T follicular helper cell (primary cell): ENCODE data around the gene MAP7.
"Not testable (repeated sequence)": the region's sequence is repeated elsewhere in the genome, so short reads cannot be mapped to it uniquely, and the experiment has no call there.

Source experiments
- DNase-seq: peaks from one replicate; pipeline ENCODE4 v3.0.0-alpha.2; 2020; ENCODE audit warnings: low read depth

MAP7 gene

DNA sequence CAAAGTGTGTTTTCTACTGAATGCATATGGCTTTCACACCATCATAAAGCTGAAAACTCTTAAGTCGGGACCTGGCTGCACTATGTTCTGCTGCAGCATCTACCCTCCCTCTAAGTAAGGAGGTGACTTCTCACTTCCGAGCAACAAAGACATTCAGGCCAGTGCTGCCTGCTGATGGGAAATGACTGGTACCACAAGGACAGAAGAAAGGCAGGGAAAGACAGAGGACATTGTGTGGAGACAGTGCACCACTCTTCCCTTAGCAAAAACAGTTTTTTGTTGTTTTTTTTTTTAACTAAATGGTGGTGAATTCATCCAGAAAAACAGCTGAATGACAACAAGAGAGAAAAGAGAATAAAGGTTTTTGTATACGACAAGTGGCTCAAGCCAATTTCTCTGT is 81.5 kb downstream of the MAP7 start:
- no peak for DNase-seq

GRCh38 chr6:136467186-136467585 is 83.0 kb downstream of the MAP7 start:
- DNase-seq, result no peak

- DNase-seq, result no peak
Measured at GRCh38 chr6:136466777-136467176, 83.4 kb downstream of the MAP7 start.

DNA sequence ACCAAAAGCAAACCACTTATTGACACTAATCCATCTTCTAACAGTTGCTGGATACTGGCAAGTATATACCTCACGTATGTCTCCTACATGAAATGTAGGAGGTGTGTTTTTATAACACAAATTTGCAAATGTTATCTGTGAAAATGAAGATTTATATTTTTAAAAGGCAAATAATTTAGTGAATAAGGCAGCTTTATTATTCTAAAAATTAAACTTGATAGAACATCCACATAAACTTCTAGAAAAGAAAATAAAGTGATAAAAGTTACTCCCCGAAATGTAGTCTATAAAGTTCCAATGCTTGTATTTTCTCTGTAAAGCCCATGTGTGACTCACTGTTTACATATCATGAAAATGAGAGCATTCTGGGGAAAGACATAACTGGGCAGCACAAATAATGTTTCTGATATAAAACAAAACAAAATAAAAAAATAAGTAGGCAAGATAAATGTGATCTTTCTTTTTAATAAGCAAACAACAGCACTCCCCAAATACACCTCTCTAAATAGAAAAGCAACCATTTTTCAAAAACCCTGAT is 84.4 kb downstream of the MAP7 start:
- DNase-seq, result no peak

GRCh38 chr6:136464874-136465273 is 85.3 kb downstream of the MAP7 start:
- DNase-seq, result no peak

DNA sequence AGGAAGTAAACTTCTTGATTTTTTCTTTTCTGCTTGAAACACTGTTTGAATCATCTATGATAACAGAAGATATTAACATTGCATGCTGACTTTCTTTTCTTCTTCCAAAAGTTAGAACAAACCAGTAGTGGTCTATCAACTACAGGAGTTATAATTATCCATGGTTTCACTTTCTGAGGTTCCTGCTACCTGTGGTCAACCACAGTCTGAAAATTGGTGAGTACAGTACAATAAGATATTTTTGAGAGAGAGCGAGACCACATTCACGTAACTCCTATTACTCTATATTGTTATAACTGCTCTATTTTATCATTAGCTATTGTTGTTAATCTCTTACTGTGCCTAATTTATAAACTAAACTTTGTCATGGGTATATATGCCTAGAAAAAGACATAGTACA is 86.1 kb downstream of the MAP7 start:
- DNase-seq, result no peak

GRCh38 chr6:136463743-136464142 is 86.5 kb downstream of the MAP7 start:
- DNase-seq, result no peak

DNA sequence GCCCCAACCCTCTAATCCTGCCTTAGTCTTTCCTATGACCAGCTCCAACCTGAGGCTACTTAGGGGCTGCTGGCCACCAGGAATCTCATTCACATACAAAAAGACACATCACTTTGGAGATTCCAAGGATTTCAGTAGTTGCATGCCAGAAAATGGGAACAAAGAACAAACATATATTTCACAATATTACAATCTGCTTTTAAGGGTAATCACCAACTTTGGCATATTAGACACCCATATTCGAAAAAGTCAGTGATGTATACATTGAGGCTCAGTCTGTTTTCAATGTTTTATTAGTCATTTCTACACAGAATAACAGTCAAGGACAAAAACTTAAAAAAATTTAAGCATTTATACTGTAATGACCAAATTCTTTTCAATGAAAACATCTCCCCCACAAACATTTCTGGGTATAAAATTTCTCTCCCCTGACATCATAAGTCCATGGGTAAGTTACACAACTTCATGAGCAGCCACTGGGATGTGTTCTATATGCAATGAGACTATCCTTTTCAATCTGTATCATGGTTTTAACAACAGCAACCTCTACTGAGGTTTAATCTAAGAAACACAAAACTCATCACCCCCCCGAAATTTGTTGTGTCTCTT is 103.5 kb downstream of the MAP7 start:
- DNase-seq, result no peak

GRCh38 chr6:136446145-136446544 is 104.1 kb downstream of the MAP7 start:
- no peak for DNase-seq

DNA sequence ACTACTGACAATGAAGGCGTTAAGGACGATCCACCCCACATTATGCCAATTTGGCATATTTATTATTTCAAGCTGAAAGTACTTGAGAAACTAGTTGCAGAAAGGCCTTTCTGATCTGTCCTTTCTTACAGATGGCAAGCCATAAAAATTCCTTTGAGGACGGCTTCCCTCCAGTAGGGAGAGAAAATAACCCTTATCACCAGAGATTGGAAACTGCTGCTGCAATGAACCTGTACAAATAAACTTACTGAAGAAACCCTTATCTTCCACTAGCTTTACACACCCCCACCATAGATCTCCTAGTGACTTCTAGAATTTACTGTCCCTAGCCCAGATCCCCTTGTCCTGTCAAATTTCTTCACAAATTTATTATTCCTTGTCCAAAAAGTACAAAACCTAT is 105.2 kb downstream of the MAP7 start:
- DNase-seq, result no peak

- no peak for DNase-seq
Measured at GRCh38 chr6:136440203-136440602, 110.0 kb downstream of the MAP7 start.

GRCh38 chr6:136439514-136440190 is 110.6 kb downstream of the MAP7 start:
- DNase-seq, result no peak

DNA sequence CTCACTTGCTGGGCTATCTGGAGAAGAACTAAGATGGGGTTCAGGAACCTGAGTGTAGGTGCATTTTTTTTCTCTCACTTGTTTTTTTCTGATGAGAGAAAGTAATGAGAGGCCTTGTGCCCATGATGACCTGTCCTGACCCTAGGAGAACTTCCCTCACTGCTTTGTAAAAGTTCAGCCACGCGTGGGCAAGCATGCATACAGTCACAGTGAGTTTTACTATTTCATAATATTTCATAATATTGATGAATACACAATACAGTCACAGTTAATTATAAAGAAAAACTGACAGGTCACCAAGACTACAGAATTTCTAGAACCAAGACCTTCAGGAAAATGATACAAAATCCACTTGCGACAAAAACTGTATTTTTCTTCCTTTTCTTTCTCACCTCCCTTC is 111.8 kb downstream of the MAP7 start:
- DNase-seq, result no peak

DNA sequence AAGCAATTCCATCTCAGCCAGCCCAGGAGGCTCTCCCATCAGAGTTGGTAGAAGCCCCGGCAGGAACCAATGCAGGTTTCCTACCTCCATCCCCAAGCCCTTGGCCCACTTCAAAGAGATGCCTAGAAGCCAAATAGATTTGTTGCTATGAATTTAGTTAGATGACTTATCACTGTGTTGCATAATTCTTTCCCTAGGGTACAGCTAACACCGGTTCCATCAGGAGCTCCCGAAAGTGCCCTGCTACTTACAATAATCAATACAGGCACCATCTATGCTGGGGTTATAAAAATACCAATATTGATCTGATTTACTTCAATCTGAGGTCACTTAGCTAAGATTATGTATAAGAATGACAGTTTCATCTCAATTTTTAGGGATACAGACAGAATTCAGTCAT is 113.0 kb downstream of the MAP7 start:
- no peak for DNase-seq

GRCh38 chr6:136435101-136435500 is 115.1 kb downstream of the MAP7 start:
- DNase-seq, result no peak

- not testable (repeated sequence) for DNase-seq
Measured at GRCh38 chr6:136431306-136431705, 118.9 kb downstream of the MAP7 start.

GRCh38 chr6:136429264-136430065 is 120.8 kb downstream of the MAP7 start:
- no peak for DNase-seq

- no peak for DNase-seq
Measured at GRCh38 chr6:136427378-136427717, 122.9 kb downstream of the MAP7 start.

DNA sequence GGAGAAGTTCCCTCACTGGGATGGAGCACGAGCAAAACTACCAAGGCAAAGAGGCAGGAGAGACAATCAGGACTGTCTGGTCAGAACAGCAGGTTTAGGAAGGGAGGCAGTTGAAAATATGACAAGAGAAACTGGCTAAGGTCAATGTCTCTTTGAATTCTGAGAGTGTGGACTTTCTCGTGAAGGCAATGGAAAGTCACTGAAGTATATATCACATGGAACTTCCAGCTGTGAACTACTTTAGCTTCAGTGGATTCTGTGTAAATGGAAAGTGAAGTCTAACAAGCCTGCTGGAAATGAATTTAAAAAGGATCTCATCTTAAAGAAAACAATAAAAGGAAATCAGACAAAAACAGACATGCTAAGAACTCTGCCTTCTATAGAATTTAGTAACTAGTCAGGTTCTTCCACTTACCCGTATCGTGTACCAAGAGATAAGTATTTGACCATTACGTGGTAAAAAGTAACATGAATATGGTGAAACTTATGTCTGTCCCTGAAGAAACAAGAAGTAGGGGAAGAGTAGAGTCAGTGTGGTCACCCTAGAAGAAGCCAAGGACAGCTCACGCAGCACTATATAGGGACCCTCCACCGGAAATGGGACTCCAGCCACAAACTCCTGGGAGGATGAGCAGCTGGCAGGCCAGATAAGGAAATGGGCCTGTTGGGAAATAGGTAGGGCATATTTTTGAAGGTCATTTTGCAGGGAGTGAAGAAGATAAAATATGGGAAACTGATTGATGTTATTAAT is 123.4 kb downstream of the MAP7 start:
- no peak for DNase-seq

GRCh38 chr6:136425793-136426192 is 124.4 kb downstream of the MAP7 start:
- DNase-seq, result no peak

DNA sequence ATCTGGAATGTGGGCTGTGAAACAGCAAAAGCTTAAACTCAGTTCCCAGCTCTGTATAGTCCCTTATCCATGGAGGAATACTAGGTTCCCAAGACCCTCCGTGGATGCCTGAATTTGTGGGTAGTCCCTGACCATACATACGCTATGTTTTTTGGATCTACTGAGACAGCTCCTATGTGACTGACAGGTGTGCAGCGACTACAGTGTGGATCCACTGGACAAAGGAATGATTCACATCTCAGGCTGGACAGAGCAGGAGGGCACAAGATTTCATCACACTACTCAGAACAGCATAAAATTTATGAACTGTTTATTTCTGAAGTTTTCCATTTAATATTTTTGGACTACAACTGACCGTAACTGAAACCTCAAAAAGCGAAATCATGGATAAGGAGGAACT is 125.3 kb downstream of the MAP7 start:
- DNase-seq, result no peak

GRCh38 chr6:136424450-136424849 is 125.8 kb downstream of the MAP7 start:
- DNase-seq, result no peak
